GM18951 (cell line): ENCODE data around the gene TEX11.

Experiments
- POLR2A ChIP-seq: IDR thresholded peaks from 4 replicates; pipeline ENCODE4 v1.6.1; 2011; ENCODE audit warnings: mild to moderate bottlenecking; ENCODE audit not compliant: insufficient read length, insufficient read depth; ENCODE audit errors: extremely low read depth
- in situ Hi-C: fragments of 300-500 bp; cut with MboI; formaldehyde crosslinking; loops from one replicate; pipeline ENCODE4 v1.12.0; 2022; ENCODE audit warnings: low sequenced_read_pairs, mixed read lengths, inconsistent platforms; ENCODE audit not compliant: unreplicated experiment

TEX11 gene

GRCh38 chrX:70509078-70509477, 399.4 kb downstream of the TEX11 start:
- no peak for TF ChIP-seq POLR2A
- in situ Hi-C loops = no loop called here

DNA sequence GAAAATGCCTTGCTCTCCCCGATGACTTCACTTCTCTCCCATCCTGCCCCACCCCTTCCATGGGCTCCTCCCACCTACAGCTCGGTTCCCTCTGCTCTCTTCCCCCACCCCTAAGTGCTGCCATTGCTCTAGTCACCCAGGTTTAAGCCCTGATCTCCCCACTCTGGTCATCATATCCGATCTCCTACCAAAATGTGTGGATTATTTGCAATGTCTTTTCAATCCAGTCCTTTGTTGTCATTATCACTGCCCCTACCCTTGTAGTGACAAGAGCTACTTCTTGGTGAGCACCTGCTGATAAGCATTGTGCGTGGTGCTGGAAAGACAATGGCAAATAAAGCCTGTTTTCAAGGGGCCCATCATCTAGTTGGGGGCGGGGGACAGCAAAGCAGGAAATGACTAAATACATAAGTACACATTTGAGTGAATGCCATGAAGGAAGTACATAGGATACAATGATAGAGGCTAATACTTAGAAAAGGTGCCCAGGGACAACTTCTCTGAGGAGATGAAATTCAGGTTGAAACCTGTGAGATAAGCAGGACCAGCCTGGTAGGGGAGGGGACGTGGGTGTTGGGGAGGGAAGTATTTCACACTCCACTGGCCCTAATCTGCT, 400.1 kb downstream of the TEX11 start:
- in situ Hi-C loops = no loop called here
- no peak for TF ChIP-seq POLR2A

GRCh38 chrX:70505451-70505841, 403.1 kb downstream of the TEX11 start:
- no peak for TF ChIP-seq POLR2A
- in situ Hi-C loops = no loop called here

GRCh38 chrX:70504772-70505450, 403.6 kb downstream of the TEX11 start:
- TF ChIP-seq POLR2A = no peak
- in situ Hi-C loops = no loop called here

DNA sequence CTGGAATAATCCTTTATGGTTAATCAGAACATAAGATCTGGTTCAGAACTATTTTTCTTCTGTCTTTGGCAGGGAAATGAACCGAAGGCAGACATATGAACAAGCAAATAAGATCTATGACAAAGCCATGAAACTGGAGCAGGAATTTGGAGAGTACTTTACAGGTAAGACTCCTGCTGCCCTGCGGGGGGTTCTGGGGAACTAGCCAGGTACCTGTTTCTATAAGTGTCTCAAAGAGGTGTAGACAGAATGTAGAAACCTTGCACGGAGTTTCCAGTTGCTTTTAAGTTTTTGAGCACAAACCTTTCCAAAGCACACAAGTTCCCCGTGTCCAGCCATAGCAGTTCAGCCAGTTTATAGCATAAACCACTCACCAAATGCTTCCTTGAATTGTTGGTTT, 407.7 kb downstream of the TEX11 start:
- in situ Hi-C loops = no loop called here
- TF ChIP-seq POLR2A = no peak

DNA sequence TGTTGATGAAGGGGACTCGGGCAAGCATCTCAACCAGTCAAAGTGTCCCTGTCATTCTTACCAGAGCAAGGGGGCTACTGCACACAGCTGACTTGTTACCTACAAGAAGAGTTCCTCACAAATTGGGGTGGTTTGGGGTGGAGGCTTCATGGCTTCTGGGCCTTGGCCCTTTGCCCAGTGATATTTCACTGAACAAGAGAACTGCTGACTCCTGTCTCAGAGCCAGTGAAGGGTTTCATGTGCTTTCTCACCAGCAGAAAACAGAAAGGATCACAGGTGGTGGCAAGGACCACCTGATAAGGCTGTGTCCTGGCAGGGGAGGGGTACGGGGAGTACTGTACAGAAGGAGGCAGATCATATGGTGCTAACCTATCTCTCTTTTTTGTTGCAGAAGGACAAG, 410.4 kb downstream of the TEX11 start:
- in situ Hi-C loops = no loop called here
- TF ChIP-seq POLR2A = no peak

- in situ Hi-C loops = no loop called here
- TF ChIP-seq POLR2A = no peak
These were observed 411.5 kb downstream of the TEX11 start for GRCh38 chrX:70497026-70497425.

- TF ChIP-seq POLR2A = no peak
These were observed 412.0 kb downstream of the TEX11 start for GRCh38 chrX:70496491-70496890.

DNA sequence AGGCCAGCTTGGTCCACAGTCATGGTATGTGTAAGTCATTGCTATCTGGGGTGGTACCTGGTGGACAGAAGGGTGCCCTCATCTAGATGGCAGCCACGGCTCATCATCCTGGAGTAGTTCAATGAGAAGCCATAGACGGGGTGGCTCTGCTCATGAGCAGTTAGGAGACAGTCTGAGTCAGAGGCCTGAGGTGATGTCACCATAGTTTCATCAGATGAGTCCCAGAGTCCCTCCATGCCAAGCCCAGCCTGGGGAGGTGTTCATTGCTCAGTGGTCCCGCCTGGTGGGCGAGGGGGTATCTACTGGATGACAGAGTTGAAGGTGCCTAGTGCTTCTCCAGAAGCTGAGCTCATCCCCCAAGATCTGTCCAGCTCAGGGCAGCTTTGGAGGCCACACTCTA, 414.1 kb downstream of the TEX11 start:
- in situ Hi-C loops = no loop called here
- no peak for TF ChIP-seq POLR2A

More at GRCh38 chrX:70496491-70496890, 412.0 kb downstream of the TEX11 start:
- in situ Hi-C loops = no loop called here

DNA sequence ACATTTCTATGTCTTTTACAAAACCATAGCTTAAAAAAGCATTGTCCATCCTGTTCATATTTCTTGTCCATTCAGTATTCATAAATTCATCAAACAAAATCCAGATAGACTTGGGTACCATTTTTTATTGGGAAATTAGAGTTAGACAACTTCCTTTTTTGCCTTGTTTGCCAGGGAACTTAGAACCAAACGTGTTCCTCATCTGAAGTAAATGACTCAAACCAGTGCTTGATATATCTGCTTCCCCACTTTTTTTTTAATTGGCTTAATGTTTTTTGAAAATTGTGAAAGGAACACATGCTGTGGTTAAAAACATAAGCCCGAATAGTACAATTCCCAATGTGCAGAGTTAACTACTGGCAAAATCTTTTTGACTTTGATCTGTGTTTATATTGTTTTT, 419.7 kb downstream of the TEX11 start:
- no peak for TF ChIP-seq POLR2A
- in situ Hi-C loops = no loop called here

DNA sequence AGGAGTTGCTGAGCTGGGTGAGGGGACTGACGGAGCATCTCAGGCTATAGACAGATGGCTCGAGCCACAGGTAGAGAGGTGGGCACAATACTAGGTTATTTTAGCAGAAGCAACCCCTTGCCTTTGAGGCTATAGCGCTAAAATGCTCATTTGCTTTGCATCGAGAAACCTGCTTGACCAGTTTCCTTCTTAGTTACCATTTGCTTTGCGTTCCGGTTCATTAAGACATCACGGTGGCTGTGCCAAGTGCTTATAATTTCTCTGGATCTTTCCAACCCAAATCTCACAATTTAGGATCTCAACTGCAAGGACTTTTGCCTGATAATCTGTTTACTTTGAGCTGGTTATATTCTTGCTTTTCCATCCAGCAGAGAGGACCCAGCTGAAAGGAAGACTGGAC, 423.0 kb downstream of the TEX11 start:
- in situ Hi-C loops = no loop called here
- no peak for TF ChIP-seq POLR2A

DNA sequence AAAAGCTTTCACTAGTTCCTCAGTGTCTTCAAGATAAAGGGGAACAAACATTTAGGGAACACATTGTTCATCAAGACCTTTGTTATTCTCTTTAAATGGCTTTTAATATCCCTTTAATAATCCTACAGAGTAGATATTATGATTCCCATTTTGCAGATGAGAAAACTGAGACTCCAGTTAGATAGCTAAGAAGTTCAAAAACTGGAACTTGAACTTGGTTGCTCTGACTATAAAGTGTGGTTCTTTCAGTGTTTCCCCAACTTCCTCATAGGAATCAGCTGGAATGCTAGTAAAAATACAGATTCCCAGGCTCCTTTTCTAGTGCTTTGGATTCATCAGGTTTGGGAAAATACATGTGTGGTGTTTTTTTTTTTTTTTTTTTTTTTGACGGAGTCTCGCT, 426.2 kb downstream of the TEX11 start:
- in situ Hi-C loops = no loop called here
- TF ChIP-seq POLR2A = no peak

- no peak for TF ChIP-seq POLR2A
- in situ Hi-C loops = no loop called here
These were observed 426.8 kb downstream of the TEX11 start for GRCh38 chrX:70481471-70482270.

- no peak for TF ChIP-seq POLR2A
- in situ Hi-C loops = no loop called here
These were observed 427.9 kb downstream of the TEX11 start for GRCh38 chrX:70480660-70481018.
